Subcutaneous abdominal adipose tissue (tissue), 5 donors: ENCODE measurements around the gene FAM25A.
"Not testable (repeated sequence)": the region's sequence is repeated elsewhere in the genome, so short reads cannot be mapped to it uniquely, and the experiment has no call there.

Experiments used
- H3K27ac ChIP-seq: one replicate; pipeline ENCODE4 v1.7.0; 2013; ENCODE audit warnings: low read depth, mild to moderate bottlenecking, inconsistent platforms, low read length, moderate library complexity
- H3K27me3 ChIP-seq, 5 donors: one replicate each; pipeline ENCODE4 v1.7.0; 2013; ENCODE audit warnings: low read length in 5 of 5, inconsistent platforms in 1 of 5; ENCODE audit not compliant: control insufficient read depth in 5 of 5, insufficient read depth in 4 of 5
- H3K36me3 ChIP-seq, 5 donors: one replicate each; pipeline ENCODE4 v1.7.0; 2013; ENCODE audit warnings: low read length in 5 of 5; ENCODE audit not compliant: control insufficient read depth in 5 of 5, insufficient read depth in 5 of 5
- H3K4me1 ChIP-seq, 5 donors: one replicate each; pipeline ENCODE4 v1.7.0; 2013; ENCODE audit warnings: low read length in 5 of 5, mild to moderate bottlenecking in 3 of 5, moderate library complexity in 1 of 5; ENCODE audit not compliant: control insufficient read depth in 5 of 5, insufficient read depth in 5 of 5
- H3K4me3 ChIP-seq, 5 donors: one replicate each; pipeline ENCODE4 v1.7.0; 2013; ENCODE audit warnings: low read length in 5 of 5, low read depth in 1 of 5
- H3K9ac ChIP-seq, 5 donors: one replicate each; pipeline ENCODE4 v1.7.0; 2013; ENCODE audit warnings: low read length in 5 of 5, mild to moderate bottlenecking in 4 of 5, moderate library complexity in 3 of 5
- H3K9me3 ChIP-seq, 5 donors: one replicate each; pipeline ENCODE4 v1.7.0; 2013; ENCODE audit warnings: low read length in 5 of 5; ENCODE audit not compliant: control insufficient read depth in 5 of 5
- donor health status: healthy.
- donor health status: healthy.
- donor health status: healthy.
- donor health status: healthy.
- donor health status: healthy.

Gene FAM25A

DNA sequence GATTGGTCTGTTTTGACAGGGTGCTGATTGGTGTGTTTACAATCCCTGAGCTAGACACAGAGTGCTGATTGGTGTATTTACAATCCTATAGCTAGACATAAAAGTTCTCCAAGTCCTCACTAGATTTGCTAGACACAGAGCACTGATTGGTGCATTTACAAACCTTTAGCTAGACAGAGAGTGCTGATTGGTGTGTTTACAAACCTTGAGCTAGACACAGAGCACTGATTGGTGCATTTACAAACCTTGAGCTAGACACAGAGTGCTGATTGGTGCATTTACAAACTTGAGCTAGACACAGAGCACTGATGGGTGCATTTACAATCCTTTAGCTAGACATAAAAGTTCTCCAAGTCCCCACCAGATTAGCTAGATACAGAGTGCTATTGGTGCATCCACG, 10.3 kb downstream of the FAM25A start:
- not testable (repeated sequence) for H3K27ac ChIP-seq, H3K9ac ChIP-seq, H3K4me3 ChIP-seq, H3K9me3 ChIP-seq, H3K4me1 ChIP-seq, H3K27me3 ChIP-seq, H3K36me3 ChIP-seq

DNA sequence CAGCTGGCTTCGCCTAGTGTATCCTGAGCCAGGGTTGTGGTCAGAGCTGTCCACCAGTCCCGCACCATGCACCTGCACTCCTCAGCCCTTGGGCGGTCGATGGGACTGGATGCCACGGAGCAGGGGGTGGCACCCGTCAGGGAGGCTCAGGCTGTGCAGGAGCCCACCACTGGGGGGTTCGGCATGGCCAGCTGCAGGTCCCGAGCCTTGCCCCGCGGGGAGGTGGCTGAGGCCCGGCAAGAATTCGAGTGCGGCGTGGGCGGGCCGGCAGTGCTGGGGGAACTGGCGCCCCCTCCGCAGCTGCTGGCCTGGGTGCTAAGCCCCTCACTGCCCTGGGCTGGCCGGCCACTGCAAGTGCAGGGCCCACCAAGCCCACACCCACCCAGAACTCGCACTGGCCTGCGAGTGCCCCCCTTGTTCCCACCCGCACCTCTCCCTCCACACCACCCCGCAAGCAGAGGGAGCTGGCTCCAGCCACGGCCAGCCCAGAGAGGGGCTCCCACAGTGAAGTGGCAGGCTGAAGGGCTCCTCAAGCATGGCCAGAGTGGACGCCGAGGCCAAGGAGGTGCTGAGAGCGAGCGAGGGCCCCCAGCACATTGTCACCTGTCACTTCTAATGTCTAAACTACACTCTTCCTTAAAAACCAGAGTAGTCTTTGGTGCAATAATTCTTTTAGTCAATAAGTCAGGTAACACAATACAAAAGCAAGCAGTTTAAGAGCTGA, 11.0 kb downstream of the FAM25A start:
- Histone ChIP-seq H3K9me3 (peaks cover 0 to 6% (median 0%) of the 10 kb centered on the region in 5 donors), H3K27ac (no peak overlapping the region), H3K4me1 (no peaks in the 10 kb centered on the region), H3K9ac (no peak overlapping the region), H3K27me3 (no peaks in the 10 kb centered on the region), H3K36me3 (no peaks in the 10 kb centered on the region), H3K4me3 (no peak overlapping the region)

DNA sequence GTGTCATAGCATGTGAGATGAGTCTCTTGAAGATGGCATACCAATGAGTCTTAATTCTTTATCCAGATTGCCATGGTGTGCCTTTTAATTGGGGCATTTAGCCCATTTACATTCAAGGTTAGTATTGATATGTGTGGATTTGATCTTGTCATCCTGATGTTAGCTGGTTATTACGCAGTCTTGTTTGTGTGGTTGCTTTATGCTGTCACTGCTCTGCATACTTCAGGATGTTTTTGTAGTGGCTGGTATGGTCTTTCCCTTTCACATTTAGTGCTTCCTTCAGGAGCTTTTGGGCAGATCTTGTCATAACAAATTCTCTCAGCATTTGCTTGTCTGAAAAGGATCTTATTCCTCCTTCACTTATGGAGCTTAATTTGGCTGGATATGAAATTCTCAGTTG, 16.5 kb downstream of the FAM25A start:
- Histone ChIP-seq H3K27ac (no peak overlapping the region), H3K27me3 (no peaks in the 10 kb centered on the region), H3K9ac (no peak overlapping the region), H3K4me1 (peaks cover 0 to 11% (median 8%) of the 10 kb centered on the region in 5 donors), H3K4me3 (no peak overlapping the region), H3K9me3 (peaks cover 0 to 3% (median 0%) of the 10 kb centered on the region in 5 donors), H3K36me3 (no peaks in the 10 kb centered on the region)

DNA sequence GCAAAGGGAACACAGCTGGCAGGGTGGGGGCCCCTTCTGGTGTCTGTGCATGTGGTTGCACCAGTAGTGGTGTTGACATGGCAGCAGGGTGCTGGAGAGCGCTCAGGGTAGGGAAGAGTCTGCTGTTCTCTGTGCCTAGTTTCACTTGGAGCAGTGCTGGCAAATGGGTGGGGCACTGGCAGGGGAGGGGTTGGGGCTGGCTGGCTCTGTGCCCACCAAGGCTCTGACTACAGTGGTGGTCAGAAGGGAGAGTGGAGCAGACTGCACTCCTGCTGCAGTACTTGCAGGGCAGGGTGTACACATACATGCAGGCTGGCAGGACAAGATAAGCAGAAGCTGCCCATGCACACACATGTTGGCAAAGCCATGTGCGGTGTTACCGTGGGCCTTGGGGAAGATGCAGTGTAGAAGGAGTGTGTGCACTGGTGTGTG, 18.2 kb downstream of the FAM25A start:
- Histone ChIP-seq H3K9ac (no peak overlapping the region), H3K27me3 (no peaks in the 10 kb centered on the region), H3K36me3 (no peaks in the 10 kb centered on the region), H3K4me3 (no peak overlapping the region), H3K9me3 (peaks cover 0 to 3% (median 0%) of the 10 kb centered on the region in 5 donors), H3K27ac (no peak overlapping the region), H3K4me1 (peaks cover 0 to 16% (median 12%) of the 10 kb centered on the region in 5 donors)

DNA sequence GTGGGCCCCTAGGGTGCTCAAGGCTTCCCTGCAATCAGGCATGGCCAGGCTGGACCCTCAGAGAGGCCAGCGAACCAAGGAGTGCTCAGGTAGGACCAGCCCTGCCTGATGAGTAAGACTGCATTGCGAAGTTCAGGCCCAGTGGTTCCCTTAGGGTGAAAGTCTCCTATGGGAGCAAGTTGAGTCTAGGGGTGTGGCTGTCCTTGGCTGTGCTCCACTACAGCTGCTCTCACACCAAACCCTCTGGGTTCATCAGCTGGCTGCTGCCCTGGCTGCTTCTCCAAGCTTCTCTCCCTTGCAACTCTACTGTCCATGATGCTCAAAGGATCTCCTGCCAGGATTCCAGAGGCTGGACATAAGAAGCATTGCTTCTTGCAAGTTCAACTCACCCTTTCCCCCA, 18.7 kb downstream of the FAM25A start:
- no peak overlapping the region for H3K27ac ChIP-seq
- no peaks in the 10 kb centered on the region for H3K36me3 ChIP-seq
- H3K4me3 ChIP-seq, result no peak overlapping the region
- no peaks in the 10 kb centered on the region for H3K27me3 ChIP-seq
- H3K4me1 ChIP-seq, result peaks cover 0 to 16% (median 12%) of the 10 kb centered on the region in 5 donors
- H3K9me3 ChIP-seq, result peaks cover 0 to 3% (median 0%) of the 10 kb centered on the region in 5 donors
- H3K9ac ChIP-seq, result no peak overlapping the region

DNA sequence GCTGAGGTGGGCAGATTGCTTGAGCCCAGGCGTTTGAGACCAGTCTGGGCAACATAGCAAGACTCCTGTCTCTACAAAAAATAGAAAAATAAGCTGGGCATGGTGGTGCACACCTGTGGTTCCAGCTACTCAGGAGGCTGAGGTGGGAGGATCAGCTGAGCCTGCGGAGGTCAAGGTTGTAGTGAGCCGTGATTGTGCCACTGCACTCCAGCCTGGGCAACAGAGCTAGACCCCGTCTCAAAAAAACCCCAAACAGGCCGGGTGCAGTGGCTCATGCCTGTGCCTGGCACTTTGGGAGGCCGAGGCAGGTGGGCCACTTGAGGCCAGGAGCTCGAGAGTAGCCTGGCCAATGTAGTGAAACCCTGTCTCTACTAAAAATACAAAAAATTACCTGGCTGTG, 23.5 kb downstream of the FAM25A start:
- not testable (repeated sequence) for H3K27ac ChIP-seq, H3K9me3 ChIP-seq, H3K4me3 ChIP-seq, H3K27me3 ChIP-seq, H3K9ac ChIP-seq
- H3K4me1 ChIP-seq, result peaks cover 0 to 13% (median 9%) of the 10 kb centered on the region in 5 donors
- H3K36me3 ChIP-seq, result peaks cover 3 to 15% (median 12%) of the 10 kb centered on the region in 5 donors

DNA sequence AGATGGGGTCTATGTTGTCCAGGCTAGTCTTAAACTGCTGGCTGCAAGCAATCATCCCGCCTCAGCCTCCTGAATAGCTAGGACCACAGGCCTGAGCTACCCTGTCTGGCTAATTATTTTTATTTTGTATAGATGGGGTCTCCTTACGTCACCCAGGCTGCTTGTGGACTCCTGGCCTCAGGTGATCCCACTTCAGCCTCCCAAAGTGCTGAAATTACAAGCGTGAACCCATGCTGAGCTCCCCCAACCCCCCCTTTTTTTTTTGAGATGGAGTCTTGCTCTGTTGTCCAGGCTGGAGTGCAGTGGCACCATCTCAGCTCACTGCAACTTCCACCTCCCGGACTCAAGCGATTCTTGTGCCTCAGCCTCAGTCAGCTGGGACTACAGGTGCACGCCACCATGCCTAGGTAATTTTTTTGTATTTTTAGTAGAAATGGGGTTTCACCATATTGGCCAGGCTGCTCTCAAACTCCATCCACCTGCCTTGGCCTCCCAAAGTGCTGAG, 25.4 kb downstream of the FAM25A start:
- Histone ChIP-seq H3K4me3 (no peak overlapping the region), H3K9ac (no peak overlapping the region), H3K4me1 (peaks cover 0 to 7% (median 4%) of the 10 kb centered on the region in 5 donors), H3K27ac (no peak overlapping the region), H3K9me3 (no peaks in the 10 kb centered on the region), H3K36me3 (peaks cover 6 to 33% (median 22%) of the 10 kb centered on the region in 5 donors), H3K27me3 (no peaks in the 10 kb centered on the region)

DNA sequence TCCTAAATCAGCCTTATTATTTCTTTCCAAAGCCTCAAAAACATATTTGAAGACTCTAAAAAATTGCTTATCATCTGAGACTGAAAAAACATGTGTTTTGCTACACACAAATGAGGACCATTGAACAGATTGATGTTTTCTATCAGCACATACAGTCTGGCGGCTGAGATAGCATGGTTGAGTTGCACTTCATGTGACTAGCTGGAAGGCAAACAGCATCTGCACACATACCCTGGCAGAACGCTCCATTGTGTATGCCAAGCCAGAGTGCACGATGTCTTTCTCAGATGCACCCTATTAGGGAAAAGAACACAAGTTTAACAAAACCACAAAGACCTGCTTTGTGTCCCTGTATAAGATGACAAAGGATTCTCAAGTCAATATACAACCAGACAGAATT, 33.0 kb downstream of the FAM25A start:
- H3K9ac ChIP-seq, result no peak overlapping the region
- no peak overlapping the region for H3K4me3 ChIP-seq
- H3K4me1 ChIP-seq, result peaks cover 0 to 10% (median 6%) of the 10 kb centered on the region in 5 donors
- peaks cover 19 to 81% (median 59%) of the 10 kb centered on the region in 5 donors for H3K36me3 ChIP-seq
- no peaks in the 10 kb centered on the region for H3K27me3 ChIP-seq
- no peaks in the 10 kb centered on the region for H3K9me3 ChIP-seq
- no peak overlapping the region for H3K27ac ChIP-seq

DNA sequence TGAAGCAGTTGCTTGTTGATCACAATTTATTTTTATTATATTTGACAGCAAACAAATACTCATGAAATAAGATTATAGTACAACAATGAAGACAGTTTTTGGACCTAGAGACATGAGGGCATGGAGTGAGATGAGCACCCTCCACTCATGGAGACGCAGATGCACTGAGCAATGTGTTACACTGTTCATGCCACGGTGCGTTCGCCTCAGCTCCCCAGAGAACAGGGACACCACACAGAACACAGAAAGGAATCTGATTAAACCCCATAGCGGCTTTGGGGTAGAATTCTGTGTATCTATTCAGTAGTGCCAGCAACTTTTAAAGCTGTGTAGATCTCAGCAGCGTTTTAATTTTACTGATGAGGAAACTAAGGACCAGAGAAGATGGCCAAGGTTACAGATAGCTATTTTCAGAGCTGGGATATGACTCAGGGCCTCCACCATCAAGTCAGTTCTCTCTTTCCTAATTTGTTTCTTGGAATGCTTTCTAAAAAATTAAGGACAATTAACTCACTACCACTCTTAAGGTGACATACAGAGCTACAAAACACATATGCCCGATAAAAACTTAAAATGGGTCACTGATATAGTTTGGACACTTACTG, 33.6 kb downstream of the FAM25A start:
- H3K9me3 ChIP-seq, result no peaks in the 10 kb centered on the region
- H3K36me3 ChIP-seq, result peaks cover 21 to 82% (median 60%) of the 10 kb centered on the region in 5 donors
- H3K27me3 ChIP-seq, result no peaks in the 10 kb centered on the region
- no peak overlapping the region for H3K4me3 ChIP-seq
- no peak overlapping the region for H3K27ac ChIP-seq
- H3K9ac ChIP-seq, result no peak overlapping the region
- peaks cover 0 to 10% (median 6%) of the 10 kb centered on the region in 5 donors for H3K4me1 ChIP-seq
